Measurements from ENCODE around the gene PRKCE.
A peak's percentile ranks its signal among the peaks of the same experiment; 100 is the strongest.

The PRKCE gene

GRCh38 chr2:45901468-45902032 is 250.1 kb downstream of the PRKCE start:
- CTCF ChIA-PET, result interaction anchor here (0.8 kb wide), 1 partner anchor 10 kb away, joined by 3 read pairs; no protein-coding TSS in a partner anchor
- H3K4me3 Mint-ChIP-seq, result no peak overlapping the region
- H3K9me3 Mint-ChIP-seq, result no peaks in the 10 kb centered on the region
- no peak overlapping the region for H3K27ac Mint-ChIP-seq
- peaks cover 5% of the 10 kb centered on the region for H3K4me1 Mint-ChIP-seq
- peaks cover 4% of the 10 kb centered on the region for H3K36me3 Mint-ChIP-seq
- no peak for DNase-seq
- no peaks in the 10 kb centered on the region for H3K27me3 Mint-ChIP-seq

GRCh38 chr2:45902380-45902779 is 250.9 kb downstream of the PRKCE start:
- peaks cover 5% of the 10 kb centered on the region for H3K4me1 Mint-ChIP-seq
- H3K36me3 Mint-ChIP-seq, result peaks cover 3% of the 10 kb centered on the region
- H3K9me3 Mint-ChIP-seq, result no peaks in the 10 kb centered on the region
- H3K4me3 Mint-ChIP-seq, result no peak overlapping the region
- DNase-seq, result no peak
- H3K27me3 Mint-ChIP-seq, result no peaks in the 10 kb centered on the region
- CTCF ChIA-PET, result interaction anchor here (0.8 kb wide), 1 partner anchor 9 kb away, joined by 3 read pairs; no protein-coding TSS in a partner anchor
- H3K27ac Mint-ChIP-seq, result no peak overlapping the region

GRCh38 chr2:45902781-45903375 is 251.4 kb downstream of the PRKCE start:
- Mint-ChIP-seq H3K36me3 (peaks cover 3% of the 10 kb centered on the region), H3K9me3 (no peaks in the 10 kb centered on the region), H3K4me3 (no peak overlapping the region), H3K27ac (no peak overlapping the region), H3K27me3 (no peaks in the 10 kb centered on the region), H3K4me1 (peaks cover 5% of the 10 kb centered on the region)
- DNase-seq, result no peak
- CTCF ChIA-PET, result no interaction called here

GRCh38 chr2:45904267-45904945 is 252.9 kb downstream of the PRKCE start:
- peak; percentile 32 for DNase-seq
- CTCF ChIA-PET, result interaction anchor here (0.6 to 1.2 kb wide), 2 partner anchors 17 to 42 kb away, joined by 3 read pairs; no protein-coding TSS in a partner anchor
- no peaks in the 10 kb centered on the region for H3K36me3 Mint-ChIP-seq
- no peak overlapping the region for H3K4me3 Mint-ChIP-seq
- no peaks in the 10 kb centered on the region for H3K9me3 Mint-ChIP-seq
- H3K27me3 Mint-ChIP-seq, result no peaks in the 10 kb centered on the region
- H3K27ac Mint-ChIP-seq, result peak overlapping the region; percentile 91
- H3K4me1 Mint-ChIP-seq, result peaks cover 5% of the 10 kb centered on the region

- no peak overlapping the region for H3K4me3 Mint-ChIP-seq
- no peak for DNase-seq
- H3K9me3 Mint-ChIP-seq, result no peaks in the 10 kb centered on the region
- H3K4me1 Mint-ChIP-seq, result peaks cover 5% of the 10 kb centered on the region
- no peaks in the 10 kb centered on the region for H3K27me3 Mint-ChIP-seq
- no peaks in the 10 kb centered on the region for H3K36me3 Mint-ChIP-seq
- CTCF ChIA-PET, result interaction anchor here (1.2 kb wide), 1 partner anchor 18 kb away, joined by 3 read pairs; no protein-coding TSS in a partner anchor
- H3K27ac Mint-ChIP-seq, result peak overlapping the region; percentile 91
Observed at GRCh38 chr2:45904946-45905631, 253.6 kb downstream of the PRKCE start.

GRCh38 chr2:45905632-45905958 is 254.1 kb downstream of the PRKCE start:
- Mint-ChIP-seq H3K27me3 (no peaks in the 10 kb centered on the region), H3K4me3 (no peak overlapping the region), H3K4me1 (peaks cover 5% of the 10 kb centered on the region), H3K27ac (no peak overlapping the region), H3K9me3 (no peaks in the 10 kb centered on the region), H3K36me3 (no peaks in the 10 kb centered on the region)
- CTCF ChIA-PET, result interaction anchor here (1.2 to 1.3 kb wide), 2 partner anchors 18 to 43 kb away, joined by 3 read pairs; no protein-coding TSS in a partner anchor
- DNase-seq, result no peak

GRCh38 chr2:45907592-45907991 is 256.1 kb downstream of the PRKCE start:
- no peak overlapping the region for H3K27ac Mint-ChIP-seq
- CTCF ChIA-PET, result interaction anchor here (0.6 kb wide), 1 partner anchor 1590 kb away, joined by 3 read pairs; no protein-coding TSS in a partner anchor
- no peak overlapping the region for H3K4me3 Mint-ChIP-seq

GRCh38 chr2:45908316-45909170 is 257.1 kb downstream of the PRKCE start:
- Mint-ChIP-seq H3K4me1 (peaks cover 5% of the 10 kb centered on the region), H3K27ac (no peak overlapping the region), H3K36me3 (no peaks in the 10 kb centered on the region), H3K27me3 (no peaks in the 10 kb centered on the region), H3K9me3 (no peaks in the 10 kb centered on the region), H3K4me3 (no peak overlapping the region)
- CTCF ChIA-PET, result no interaction called here
- DNase-seq, result no peak

More at GRCh38 chr2:45907592-45907991, 256.1 kb downstream of the PRKCE start:
- Mint-ChIP-seq H3K4me1 (peaks cover 5% of the 10 kb centered on the region), H3K36me3 (no peaks in the 10 kb centered on the region), H3K9me3 (no peaks in the 10 kb centered on the region), H3K27me3 (no peaks in the 10 kb centered on the region)
- DNase-seq, result no peak

GRCh38 chr2:45909171-45909565 is 257.7 kb downstream of the PRKCE start:
- Mint-ChIP-seq H3K4me3 (no peak overlapping the region), H3K4me1 (peaks cover 4% of the 10 kb centered on the region), H3K9me3 (no peaks in the 10 kb centered on the region), H3K36me3 (no peaks in the 10 kb centered on the region), H3K27ac (no peak overlapping the region), H3K27me3 (no peaks in the 10 kb centered on the region)
- CTCF ChIA-PET, result no interaction called here
- DNase-seq, result no peak

GRCh38 chr2:45909677-45910191 is 258.3 kb downstream of the PRKCE start:
- no peaks in the 10 kb centered on the region for H3K36me3 Mint-ChIP-seq
- no peak for DNase-seq
- no peaks in the 10 kb centered on the region for H3K4me1 Mint-ChIP-seq
- H3K4me3 Mint-ChIP-seq, result no peak overlapping the region
- no peaks in the 10 kb centered on the region for H3K9me3 Mint-ChIP-seq
- H3K27me3 Mint-ChIP-seq, result no peaks in the 10 kb centered on the region
- CTCF ChIA-PET, result no interaction called here
- no peak overlapping the region for H3K27ac Mint-ChIP-seq

- CTCF ChIA-PET, result no interaction called here
- H3K27me3 Mint-ChIP-seq, result no peaks in the 10 kb centered on the region
- no peaks in the 10 kb centered on the region for H3K4me1 Mint-ChIP-seq
- no peak for DNase-seq
- H3K4me3 Mint-ChIP-seq, result no peak overlapping the region
- no peaks in the 10 kb centered on the region for H3K36me3 Mint-ChIP-seq
- no peak overlapping the region for H3K27ac Mint-ChIP-seq
- H3K9me3 Mint-ChIP-seq, result no peaks in the 10 kb centered on the region
Observed at GRCh38 chr2:45910473-45911060, 259.1 kb downstream of the PRKCE start.

GRCh38 chr2:45911538-45911937 is 260.1 kb downstream of the PRKCE start:
- H3K4me3 Mint-ChIP-seq, result no peak overlapping the region
- H3K27me3 Mint-ChIP-seq, result no peaks in the 10 kb centered on the region
- CTCF ChIA-PET, result interaction anchor here (1.0 kb wide), 1 partner anchor 9 kb away, joined by 3 read pairs; no protein-coding TSS in a partner anchor
- H3K4me1 Mint-ChIP-seq, result no peaks in the 10 kb centered on the region
- no peaks in the 10 kb centered on the region for H3K9me3 Mint-ChIP-seq
- no peak overlapping the region for H3K27ac Mint-ChIP-seq
- no peaks in the 10 kb centered on the region for H3K36me3 Mint-ChIP-seq
- DNase-seq, result no peak

GRCh38 chr2:45912109-45912508 is 260.6 kb downstream of the PRKCE start:
- no peaks in the 10 kb centered on the region for H3K36me3 Mint-ChIP-seq
- DNase-seq, result no peak
- no peaks in the 10 kb centered on the region for H3K9me3 Mint-ChIP-seq
- no peak overlapping the region for H3K4me3 Mint-ChIP-seq
- CTCF ChIA-PET, result interaction anchor here (1.0 to 1.7 kb wide), 3 partner anchors 10 to 16 kb away, joined by 3 to 4 read pairs (median 3); no protein-coding TSS in a partner anchor
- no peaks in the 10 kb centered on the region for H3K27me3 Mint-ChIP-seq
- H3K27ac Mint-ChIP-seq, result no peak overlapping the region
- peaks cover 3% of the 10 kb centered on the region for H3K4me1 Mint-ChIP-seq
